CD4-positive, alpha-beta T cell treated with Interleukin-6 for 4 hours (primary cell): Measurements from ENCODE around the gene SLC8A1.

Experiments
- DNase-seq: peaks from one replicate; pipeline ENCODE4 v3.0.0-alpha.2; 2020; ENCODE audit warnings: mixed read lengths

The SLC8A1 gene

GRCh38 chr2:40451918-40452605, at the start of gene SLC8A1:
Gene SLC8A1, minus strand, starts transcription at chr2:40452090.
- no peak for DNase-seq

GRCh38 chr2:40499437-40499836, 47.5 kb upstream of the SLC8A1 start:
- no peak for DNase-seq

- DNase-seq: no peak
Measured at GRCh38 chr2:40497251-40497859, 45.5 kb upstream of the SLC8A1 start.

GRCh38 chr2:40489678-40489960, 37.7 kb upstream of the SLC8A1 start:
- DNase-seq: no peak

GRCh38 chr2:40488927-40489677, 37.2 kb upstream of the SLC8A1 start:
- no peak for DNase-seq

GRCh38 chr2:40488101-40488601, 36.3 kb upstream of the SLC8A1 start:
- no peak for DNase-seq

- no peak for DNase-seq
Measured at GRCh38 chr2:40487602-40488001, 35.7 kb upstream of the SLC8A1 start.

GRCh38 chr2:40485854-40486253, 34.0 kb upstream of the SLC8A1 start:
- no peak for DNase-seq

GRCh38 chr2:40485318-40485717, 33.4 kb upstream of the SLC8A1 start:
- no peak for DNase-seq

- DNase-seq: no peak
Measured at GRCh38 chr2:40483549-40484243, 31.8 kb upstream of the SLC8A1 start.

- no peak for DNase-seq
Measured at GRCh38 chr2:40480596-40480995, 28.7 kb upstream of the SLC8A1 start.

GRCh38 chr2:40480073-40480472, 28.2 kb upstream of the SLC8A1 start:
- no peak for DNase-seq

GRCh38 chr2:40477361-40477760, 25.5 kb upstream of the SLC8A1 start:
- no peak for DNase-seq

GRCh38 chr2:40476436-40476835, 24.5 kb upstream of the SLC8A1 start:
- no peak for DNase-seq

GRCh38 chr2:40474306-40474705, 22.4 kb upstream of the SLC8A1 start:
- DNase-seq: no peak

- no peak for DNase-seq
Measured at GRCh38 chr2:40471866-40472265, 20.0 kb upstream of the SLC8A1 start.

- no peak for DNase-seq
Measured at GRCh38 chr2:40470822-40471813, 19.2 kb upstream of the SLC8A1 start.

- no peak for DNase-seq
Measured at GRCh38 chr2:40466935-40467572, 15.2 kb upstream of the SLC8A1 start.

- no peak for DNase-seq
Measured at GRCh38 chr2:40466332-40466906, 14.5 kb upstream of the SLC8A1 start.

- no peak for DNase-seq
Measured at GRCh38 chr2:40463112-40463511, 11.2 kb upstream of the SLC8A1 start.

- DNase-seq: no peak
Measured at GRCh38 chr2:40458271-40458794, 6.4 kb upstream of the SLC8A1 start.
